ENCODE results near the gene CTNNA2. TPM values are rescaled to one million over a fixed set of nuclear protein-coding genes. Genes with fewer than 3 reads are reported as not detected.
"Not testable (repeated sequence)": the region's sequence is repeated elsewhere in the genome, so short reads cannot be mapped to it uniquely, and the experiment has no call there.

The CTNNA2 gene
- total RNA-seq, 1 experiment from 2014 or later: 2.6 TPM

DNA sequence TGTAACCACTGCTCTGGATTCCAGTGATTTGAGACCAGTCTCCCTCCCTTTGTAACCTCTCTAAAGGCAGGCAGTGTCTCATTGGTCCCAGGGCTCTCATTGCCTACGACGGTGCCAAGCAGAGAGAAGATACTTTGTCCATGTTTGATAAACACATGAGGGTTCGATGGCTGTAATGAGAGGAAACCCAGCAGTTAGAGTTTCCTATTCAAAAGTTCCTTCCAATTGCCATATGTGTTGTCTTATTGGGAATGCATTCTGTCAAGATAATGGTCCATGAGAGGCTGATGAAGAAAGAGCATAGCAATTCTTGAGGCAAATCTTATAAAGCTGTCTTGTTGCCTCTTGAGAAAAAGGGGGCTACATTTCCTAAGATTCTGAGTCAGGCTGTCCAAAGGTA is 499.2 kb downstream of the CTNNA2 start:
- Histone ChIP-seq H3K4me3 (ENCODE audit: insufficient read depth, low read depth, low read length) (no peak overlapping the region), H3K36me3 (replicated peaks; ENCODE audit: control insufficient read depth, insufficient read depth, low read length) (no peaks in the 10 kb centered on the region), H3K27me3 (ENCODE audit: control insufficient read depth, insufficient read depth, low read length) (peaks cover 31% of the 10 kb centered on the region)
- no peak for DNase-seq

GRCh38 chr2:80014637-80015036 is 501.8 kb downstream of the CTNNA2 start:
- Histone ChIP-seq H3K4me3 (ENCODE audit: insufficient read depth, low read depth, low read length) (no peak overlapping the region), H3K27me3 (ENCODE audit: control insufficient read depth, insufficient read depth, low read length) (peaks cover 13% of the 10 kb centered on the region; the same call in 1 of the 2 replicates), H3K36me3 (replicated peaks; ENCODE audit: control insufficient read depth, insufficient read depth, low read length) (no peaks in the 10 kb centered on the region)
- no peak for DNase-seq

- Histone ChIP-seq H3K36me3 (replicated peaks; ENCODE audit: control insufficient read depth, insufficient read depth, low read length) (no peaks in the 10 kb centered on the region), H3K4me3 (ENCODE audit: insufficient read depth, low read depth, low read length) (no peak overlapping the region), H3K27me3 (ENCODE audit: control insufficient read depth, insufficient read depth, low read length) (peaks cover 8% of the 10 kb centered on the region; the same call in 1 of the 2 replicates)
- DNase-seq: no peak
Measured at GRCh38 chr2:80016171-80016570, 503.3 kb downstream of the CTNNA2 start.

- Histone ChIP-seq H3K36me3 (replicated peaks; ENCODE audit: control insufficient read depth, insufficient read depth, low read length) (no peaks in the 10 kb centered on the region), H3K4me3 (ENCODE audit: insufficient read depth, low read depth, low read length) (no peak overlapping the region), H3K27me3 (ENCODE audit: control insufficient read depth, insufficient read depth, low read length) (no peaks in the 10 kb centered on the region)
- DNase-seq: no peak
Measured at GRCh38 chr2:80019571-80020460, 507.0 kb downstream of the CTNNA2 start.

DNA sequence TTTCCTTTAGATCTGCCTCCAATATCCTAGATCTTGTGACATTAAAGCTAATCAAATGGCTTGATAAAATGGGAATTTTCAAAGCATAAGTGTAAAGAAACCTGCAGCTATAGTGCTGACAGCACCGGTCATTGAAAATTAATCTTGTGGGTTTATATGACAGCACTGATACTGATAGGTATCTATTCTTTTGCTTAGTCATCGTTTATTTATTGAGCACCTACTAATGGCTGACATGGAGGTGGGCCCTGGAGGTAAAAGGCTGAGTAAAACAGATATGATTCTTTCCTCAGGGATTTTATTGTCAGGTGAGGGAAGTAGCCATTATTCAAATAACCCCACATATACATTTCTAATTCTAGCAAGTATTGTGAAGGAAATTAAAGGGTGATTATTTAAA is 509.2 kb downstream of the CTNNA2 start:
- no peaks in the 10 kb centered on the region for H3K36me3 ChIP-seq (replicated peaks; ENCODE audit: control insufficient read depth, insufficient read depth, low read length)
- no peak overlapping the region for H3K4me3 ChIP-seq (ENCODE audit: insufficient read depth, low read depth, low read length)
- no peaks in the 10 kb centered on the region for H3K27me3 ChIP-seq (ENCODE audit: control insufficient read depth, insufficient read depth, low read length)
- DNase-seq: no peak

DNA sequence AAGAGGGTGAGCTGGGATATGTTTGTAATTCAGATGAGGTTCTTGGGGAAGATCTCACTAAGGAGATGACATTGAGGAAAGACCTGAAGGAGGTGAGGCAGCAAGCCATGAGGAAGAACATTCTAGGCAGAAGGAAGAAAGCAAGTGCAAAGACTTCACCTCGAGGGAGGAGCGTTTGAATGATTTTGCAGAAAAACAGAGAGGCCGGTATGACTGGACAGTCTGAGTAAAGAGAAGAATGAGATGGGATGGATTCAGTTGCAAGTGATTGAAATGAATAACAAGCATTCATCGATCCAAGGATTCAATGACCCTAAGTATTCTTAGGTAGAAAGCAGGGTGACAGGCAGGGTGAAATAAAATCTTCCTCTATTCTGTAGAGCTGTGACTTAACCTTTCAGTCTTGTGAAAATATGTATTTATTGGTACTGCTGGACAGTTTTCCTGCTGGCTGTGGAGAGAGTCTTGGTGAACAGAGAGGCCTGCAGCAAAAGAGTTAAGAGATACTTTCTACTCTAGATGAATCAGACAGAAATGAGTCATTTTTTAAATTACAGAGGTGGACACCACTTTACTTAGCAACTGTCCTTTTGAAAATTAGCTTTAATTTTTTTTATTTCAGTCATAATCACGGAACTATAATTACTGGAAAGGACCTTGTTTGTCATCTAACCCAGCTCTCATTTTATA is 513.3 kb downstream of the CTNNA2 start:
- no peak for DNase-seq
- Histone ChIP-seq H3K36me3 (replicated peaks; ENCODE audit: control insufficient read depth, insufficient read depth, low read length) (no peaks in the 10 kb centered on the region), H3K4me3 (ENCODE audit: insufficient read depth, low read depth, low read length) (no peak overlapping the region), H3K27me3 (ENCODE audit: control insufficient read depth, insufficient read depth, low read length) (no peaks in the 10 kb centered on the region)

DNA sequence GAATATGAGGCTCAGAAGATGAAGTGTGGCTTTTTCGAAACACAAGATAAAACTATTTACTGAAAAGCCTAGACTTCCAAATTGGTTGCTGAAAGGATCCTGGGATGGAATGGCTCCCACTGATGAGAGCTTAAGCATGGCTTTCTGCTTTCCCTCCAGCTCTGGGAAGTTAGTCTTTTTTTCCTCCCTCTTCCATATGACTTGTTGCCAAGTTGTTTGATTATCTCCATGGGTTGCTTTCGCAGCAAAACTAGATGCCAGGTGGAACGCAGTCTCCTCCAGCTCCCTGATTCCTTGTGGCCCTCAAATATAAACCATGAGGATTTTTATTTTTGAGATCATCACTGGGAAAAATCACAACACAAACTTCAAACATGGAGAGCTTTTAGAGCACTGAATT is 515.2 kb downstream of the CTNNA2 start:
- no peak for DNase-seq

GRCh38 chr2:80028584-80028983 is 515.7 kb downstream of the CTNNA2 start:
- Histone ChIP-seq H3K27me3 (ENCODE audit: control insufficient read depth, insufficient read depth, low read length) (no peaks in the 10 kb centered on the region), H3K4me3 (ENCODE audit: insufficient read depth, low read depth, low read length) (no peak overlapping the region), H3K36me3 (replicated peaks; ENCODE audit: control insufficient read depth, insufficient read depth, low read length) (no peaks in the 10 kb centered on the region)
- no peak for DNase-seq

More for the DNA sequence above, 515.2 kb downstream of the CTNNA2 start:
- Histone ChIP-seq H3K27me3 (ENCODE audit: control insufficient read depth, insufficient read depth, low read length) (no peaks in the 10 kb centered on the region), H3K4me3 (ENCODE audit: insufficient read depth, low read depth, low read length) (no peak overlapping the region), H3K36me3 (replicated peaks; ENCODE audit: control insufficient read depth, insufficient read depth, low read length) (no peaks in the 10 kb centered on the region)

- H3K4me3 ChIP-seq (ENCODE audit: insufficient read depth, low read depth, low read length): no peak overlapping the region
- no peak for DNase-seq
- H3K36me3 ChIP-seq (replicated peaks; ENCODE audit: control insufficient read depth, insufficient read depth, low read length): no peaks in the 10 kb centered on the region
- H3K27me3 ChIP-seq (ENCODE audit: control insufficient read depth, insufficient read depth, low read length): no peaks in the 10 kb centered on the region
Measured at GRCh38 chr2:80030135-80030534, 517.3 kb downstream of the CTNNA2 start.

DNA sequence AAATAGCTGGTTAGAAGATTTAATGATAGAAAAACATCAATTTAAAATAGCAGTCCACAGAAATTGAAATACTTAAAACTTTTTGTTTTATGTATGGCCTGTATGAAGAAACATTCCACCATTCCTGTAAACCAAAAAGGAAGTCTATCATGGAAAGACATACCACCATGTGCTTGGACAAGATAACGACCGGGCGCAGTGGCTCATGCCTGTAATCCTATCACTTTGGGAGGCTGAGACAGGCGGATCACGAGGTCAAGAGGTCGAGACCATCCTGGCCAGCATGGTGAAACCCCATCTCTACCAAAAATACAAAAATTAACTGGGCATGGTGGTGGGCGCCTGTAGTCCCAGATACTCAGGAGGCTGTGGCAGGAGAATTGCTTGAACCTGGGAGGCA is 519.8 kb downstream of the CTNNA2 start:
- H3K27me3 ChIP-seq (ENCODE audit: control insufficient read depth, insufficient read depth, low read length); DNase-seq; H3K36me3 ChIP-seq (replicated peaks; ENCODE audit: control insufficient read depth, insufficient read depth, low read length); H3K4me3 ChIP-seq (ENCODE audit: insufficient read depth, low read depth, low read length): not testable (repeated sequence)

- no peak for DNase-seq
- no peaks in the 10 kb centered on the region for H3K36me3 ChIP-seq (replicated peaks; ENCODE audit: control insufficient read depth, insufficient read depth, low read length)
- no peak overlapping the region for H3K4me3 ChIP-seq (ENCODE audit: insufficient read depth, low read depth, low read length)
- no peaks in the 10 kb centered on the region for H3K27me3 ChIP-seq (ENCODE audit: control insufficient read depth, insufficient read depth, low read length)
Measured at GRCh38 chr2:80035749-80036285, 523.0 kb downstream of the CTNNA2 start.

DNA sequence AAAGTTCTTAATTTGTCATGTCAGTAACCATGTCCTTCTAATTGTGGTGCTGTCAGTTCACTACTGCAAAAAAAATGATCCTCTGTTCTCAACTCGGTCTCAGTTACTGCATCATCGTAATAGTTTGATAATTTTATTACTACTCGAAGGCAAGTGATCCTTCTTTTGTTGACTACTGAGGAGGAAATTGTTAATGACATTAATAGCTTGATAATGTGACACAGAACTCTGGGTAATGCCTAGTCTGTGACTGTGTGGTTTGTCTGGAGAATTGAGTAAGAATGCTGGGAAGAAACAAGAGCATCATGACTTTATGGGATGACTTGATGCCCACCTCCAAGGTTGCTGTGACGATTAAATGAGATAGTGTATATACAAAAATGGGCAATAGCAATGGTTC is 524.5 kb downstream of the CTNNA2 start:
- DNase-seq: no peak
- no peaks in the 10 kb centered on the region for H3K27me3 ChIP-seq (ENCODE audit: control insufficient read depth, insufficient read depth, low read length)
- no peaks in the 10 kb centered on the region for H3K36me3 ChIP-seq (replicated peaks; ENCODE audit: control insufficient read depth, insufficient read depth, low read length)
- no peak overlapping the region for H3K4me3 ChIP-seq (ENCODE audit: insufficient read depth, low read depth, low read length)

- Histone ChIP-seq H3K27me3 (ENCODE audit: control insufficient read depth, insufficient read depth, low read length) (no peaks in the 10 kb centered on the region), H3K36me3 (replicated peaks; ENCODE audit: control insufficient read depth, insufficient read depth, low read length) (no peaks in the 10 kb centered on the region), H3K4me3 (ENCODE audit: insufficient read depth, low read depth, low read length) (no peak overlapping the region)
- no peak for DNase-seq
Measured at GRCh38 chr2:80040226-80040625, 527.4 kb downstream of the CTNNA2 start.

DNA sequence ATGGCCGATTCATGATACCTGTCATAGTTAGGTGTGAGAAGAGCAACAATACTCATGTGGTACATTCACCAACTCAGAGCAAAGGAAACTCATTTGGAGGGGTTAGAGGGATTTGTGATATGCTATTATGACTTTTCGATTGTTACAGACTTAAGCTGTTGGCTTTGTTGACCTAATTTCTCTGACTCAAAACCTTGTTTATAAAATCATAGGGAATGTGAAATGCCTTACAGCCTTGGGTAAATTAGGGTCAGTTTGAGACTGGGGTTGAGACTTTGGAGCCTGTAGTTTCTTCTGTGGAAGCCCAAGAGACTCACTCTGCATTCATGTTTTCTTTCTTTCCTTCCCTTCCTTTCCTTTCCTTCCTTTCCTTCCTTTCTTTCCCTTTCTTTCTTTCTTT is 529.8 kb downstream of the CTNNA2 start:
- Histone ChIP-seq H3K36me3 (replicated peaks; ENCODE audit: control insufficient read depth, insufficient read depth, low read length) (no peaks in the 10 kb centered on the region), H3K4me3 (ENCODE audit: insufficient read depth, low read depth, low read length) (no peak overlapping the region), H3K27me3 (ENCODE audit: control insufficient read depth, insufficient read depth, low read length) (no peaks in the 10 kb centered on the region; the same call in 1 of the 2 replicates)
- no peak for DNase-seq

DNA sequence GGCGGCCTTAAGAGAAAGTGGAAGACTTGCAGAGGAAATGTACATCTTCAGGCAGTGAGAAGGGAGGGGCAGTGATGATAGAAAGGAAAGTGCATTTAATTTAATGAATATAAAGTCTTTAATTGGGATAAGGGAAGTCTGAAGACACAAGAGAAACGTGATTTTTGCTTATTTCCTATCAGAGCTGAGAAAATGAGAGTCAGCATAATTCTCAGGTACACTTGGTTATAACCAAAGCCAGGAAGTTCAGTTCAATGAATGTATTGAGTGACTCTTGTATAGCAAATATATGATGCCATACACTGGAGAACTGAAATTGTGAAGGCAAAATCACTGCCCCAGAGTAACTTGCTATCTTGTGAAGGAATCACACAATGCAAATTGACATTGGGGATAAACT is 535.4 kb downstream of the CTNNA2 start:
- no peak for DNase-seq
- H3K36me3 ChIP-seq (replicated peaks; ENCODE audit: control insufficient read depth, insufficient read depth, low read length): no peaks in the 10 kb centered on the region
- peaks cover 4% of the 10 kb centered on the region; the same call in 1 of the 2 replicates for H3K27me3 ChIP-seq (ENCODE audit: control insufficient read depth, insufficient read depth, low read length)
- no peak overlapping the region for H3K4me3 ChIP-seq (ENCODE audit: insufficient read depth, low read depth, low read length)
